Measurements from ENCODE around the gene ZNF311. TPM values are rescaled to one million over a fixed set of nuclear protein-coding genes. Genes with fewer than 3 reads are reported as not detected.

Gene ZNF311
- total RNA-seq, 2 experiments from 2014 or later = 0.57 to 0.69 TPM

DNA sequence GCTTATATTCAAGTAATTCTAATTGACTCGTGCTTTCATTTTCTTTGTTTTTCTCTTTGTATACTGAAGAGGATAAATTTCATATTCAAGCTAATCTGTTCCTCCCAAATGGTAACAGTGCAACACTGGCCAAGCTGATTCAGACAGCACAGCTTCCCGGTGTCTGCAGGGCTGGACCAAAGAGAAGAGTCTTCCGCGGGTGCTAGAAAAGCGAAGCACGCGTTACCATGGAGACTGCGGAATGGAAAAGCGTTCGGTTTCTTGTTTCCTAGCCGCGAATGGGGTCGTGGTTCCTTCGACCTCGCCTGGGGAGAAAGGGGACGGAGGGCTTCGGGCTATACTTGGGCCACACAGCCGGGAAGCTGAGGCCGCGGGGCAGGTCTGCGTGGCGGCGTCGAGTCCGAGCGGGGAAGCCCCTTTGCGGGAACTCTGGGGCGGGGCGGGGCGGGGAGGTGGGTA is 6.2 kb upstream of the ZNF311 start:
- Mint-ChIP-seq H3K4me1 (ENCODE audit: low read depth) (peaks cover 9% of the 10 kb centered on the region), H3K36me3 (ENCODE audit: low read depth) (no peaks in the 10 kb centered on the region), H3K9me3 (no peaks in the 10 kb centered on the region), H3K4me3 (peak overlapping the region; percentile 87), H3K27ac (peak overlapping the region; percentile 21), H3K27me3 (ENCODE audit: low read depth) (peaks cover 11% of the 10 kb centered on the region)
- intact Hi-C loops (cut with micrococcal nuclease) = no loop called here
- DNase-seq = peak; percentile 65
- CTCF ChIA-PET = interaction anchor here (0.9 to 3.1 kb wide), 2 partner anchors 9 to 174 kb away, joined by 3 to 13 read pairs; no protein-coding TSS in a partner anchor

DNA sequence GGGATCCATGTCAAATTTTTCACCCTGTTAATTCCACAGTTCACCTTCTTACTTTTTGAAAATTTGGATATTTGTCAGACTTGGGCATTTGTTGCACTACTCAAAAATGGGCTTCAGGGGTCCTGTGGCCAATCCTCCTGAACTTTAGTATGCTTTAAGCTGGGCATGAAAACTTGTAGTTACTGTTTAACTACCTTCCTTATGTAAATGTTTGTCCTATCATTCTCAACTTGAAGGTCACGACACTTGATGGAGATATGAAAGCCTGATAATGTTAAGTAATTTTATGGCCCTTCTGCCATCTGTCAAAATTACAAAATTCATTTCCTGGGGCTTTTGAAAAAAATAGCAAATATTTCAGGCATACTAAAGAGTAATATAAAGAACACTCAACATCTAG is 4.2 kb upstream of the ZNF311 start:
- peaks cover 17% of the 10 kb centered on the region for H3K4me1 Mint-ChIP-seq (ENCODE audit: low read depth)
- H3K4me3 Mint-ChIP-seq = no peak overlapping the region
- H3K9me3 Mint-ChIP-seq = no peaks in the 10 kb centered on the region
- intact Hi-C loops (cut with micrococcal nuclease) = no loop called here
- CTCF ChIA-PET = interaction anchor here (3.1 kb wide), 1 partner anchor 172 kb away, joined by 13 read pairs; no protein-coding TSS in a partner anchor
- peaks cover 7% of the 10 kb centered on the region for H3K27me3 Mint-ChIP-seq (ENCODE audit: low read depth)
- DNase-seq = no peak
- H3K36me3 Mint-ChIP-seq (ENCODE audit: low read depth) = no peaks in the 10 kb centered on the region
- no peak overlapping the region for H3K27ac Mint-ChIP-seq

DNA sequence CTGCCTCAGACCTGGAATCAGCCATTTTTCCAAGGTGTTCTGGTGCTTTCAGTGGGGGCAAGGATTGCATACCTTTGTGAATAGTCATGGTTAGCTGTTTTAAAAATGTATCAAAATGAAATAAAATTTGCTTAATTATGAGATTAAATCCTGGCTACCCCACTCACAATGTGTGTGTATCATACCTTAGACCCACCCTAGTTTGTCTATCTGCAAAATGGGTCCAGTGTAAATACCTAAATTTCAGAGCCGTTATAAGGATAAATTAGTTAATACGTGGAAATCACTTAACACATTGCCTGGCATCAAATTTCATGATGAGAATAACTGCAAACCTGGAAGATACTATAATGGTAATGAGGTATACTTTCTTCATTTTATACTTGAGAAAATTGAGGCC is 3.0 kb upstream of the ZNF311 start:
- CTCF ChIA-PET = interaction anchor here (0.6 to 0.7 kb wide), 2 partner anchors 74 to 171 kb away, joined by 3 to 4 read pairs; no protein-coding TSS in a partner anchor
- H3K4me3 Mint-ChIP-seq = no peak overlapping the region
- H3K27me3 Mint-ChIP-seq (ENCODE audit: low read depth) = peaks cover 5% of the 10 kb centered on the region
- intact Hi-C loops (cut with micrococcal nuclease) = no loop called here
- DNase-seq = no peak
- H3K9me3 Mint-ChIP-seq = no peaks in the 10 kb centered on the region
- H3K36me3 Mint-ChIP-seq (ENCODE audit: low read depth) = no peaks in the 10 kb centered on the region
- H3K4me1 Mint-ChIP-seq (ENCODE audit: low read depth) = peaks cover 17% of the 10 kb centered on the region
- H3K27ac Mint-ChIP-seq = no peak overlapping the region

DNA sequence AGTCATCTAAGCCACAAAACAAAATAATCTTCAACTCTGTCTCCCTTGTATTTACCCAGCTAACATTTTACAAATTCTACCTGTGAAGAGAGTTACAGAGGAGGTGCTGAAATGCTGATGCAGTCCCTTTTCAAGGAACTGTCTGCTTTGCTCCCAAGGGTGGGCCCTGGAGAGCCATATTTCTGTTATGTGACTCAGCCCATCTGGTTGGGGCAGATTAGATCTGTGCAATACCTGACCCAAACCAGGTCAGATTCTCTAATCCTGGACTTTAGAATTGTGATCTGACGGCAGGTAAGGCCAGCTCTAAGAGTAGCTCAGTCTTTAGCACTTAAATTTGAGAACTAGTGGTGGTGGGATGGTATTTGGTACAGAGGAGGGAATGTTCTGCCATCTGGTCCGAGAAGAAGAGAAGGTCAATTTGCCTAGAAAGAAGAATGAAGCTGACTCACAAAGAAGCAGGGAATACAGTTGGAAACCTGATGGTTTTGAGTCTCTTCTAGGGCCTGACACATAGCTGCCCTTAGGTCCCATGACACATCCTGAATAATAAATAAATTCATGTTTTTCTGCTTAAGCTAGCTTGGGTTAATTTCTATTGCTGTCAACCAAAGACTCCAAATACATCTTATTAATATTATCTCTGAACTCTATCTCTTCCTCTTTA is 8.1 kb downstream of the ZNF311 start:
- intact Hi-C loops (cut with micrococcal nuclease) = no loop called here
- no peak overlapping the region for H3K27ac Mint-ChIP-seq
- no peaks in the 10 kb centered on the region for H3K9me3 Mint-ChIP-seq
- H3K4me3 Mint-ChIP-seq = no peak overlapping the region
- H3K36me3 Mint-ChIP-seq (ENCODE audit: low read depth) = peaks cover 4% of the 10 kb centered on the region
- DNase-seq = no peak
- H3K27me3 Mint-ChIP-seq (ENCODE audit: low read depth) = peaks cover 3% of the 10 kb centered on the region
- H3K4me1 Mint-ChIP-seq (ENCODE audit: low read depth) = no peaks in the 10 kb centered on the region
- CTCF ChIA-PET = no interaction called here

DNA sequence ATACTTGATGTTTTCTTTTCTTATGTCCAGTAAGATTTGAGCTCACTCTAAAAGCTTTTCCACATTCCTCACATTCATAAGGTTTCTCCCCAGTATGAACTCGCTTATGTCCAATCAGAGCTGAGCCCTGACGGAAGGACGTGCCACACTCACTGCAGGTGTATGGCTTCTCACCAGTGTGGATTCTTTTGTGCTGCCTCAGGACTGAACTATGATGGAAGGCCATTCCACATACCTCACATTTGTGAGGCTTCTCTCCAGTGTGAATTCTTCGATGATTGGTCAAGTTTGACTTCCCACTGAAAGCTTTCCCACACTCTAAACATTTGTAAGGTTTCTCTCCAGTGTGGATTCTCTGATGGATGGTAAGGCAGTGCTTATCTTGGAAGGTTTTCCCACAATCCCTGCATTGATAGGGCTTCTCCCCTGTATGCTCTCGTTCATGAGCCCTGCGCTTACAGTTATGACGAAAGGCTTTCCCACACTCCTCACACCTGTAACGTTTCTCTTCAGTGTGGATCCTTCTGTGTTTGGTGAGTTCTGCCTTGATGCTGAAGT is 9.9 kb downstream of the ZNF311 start:
- peaks cover 3% of the 10 kb centered on the region for H3K27me3 Mint-ChIP-seq (ENCODE audit: low read depth)
- H3K27ac Mint-ChIP-seq = no peak overlapping the region
- H3K4me1 Mint-ChIP-seq (ENCODE audit: low read depth) = no peaks in the 10 kb centered on the region
- CTCF ChIA-PET = no interaction called here
- H3K36me3 Mint-ChIP-seq (ENCODE audit: low read depth) = peaks cover 4% of the 10 kb centered on the region
- H3K9me3 Mint-ChIP-seq = no peaks in the 10 kb centered on the region
- intact Hi-C loops (cut with micrococcal nuclease) = no loop called here
- H3K4me3 Mint-ChIP-seq = no peak overlapping the region
- DNase-seq = no peak

DNA sequence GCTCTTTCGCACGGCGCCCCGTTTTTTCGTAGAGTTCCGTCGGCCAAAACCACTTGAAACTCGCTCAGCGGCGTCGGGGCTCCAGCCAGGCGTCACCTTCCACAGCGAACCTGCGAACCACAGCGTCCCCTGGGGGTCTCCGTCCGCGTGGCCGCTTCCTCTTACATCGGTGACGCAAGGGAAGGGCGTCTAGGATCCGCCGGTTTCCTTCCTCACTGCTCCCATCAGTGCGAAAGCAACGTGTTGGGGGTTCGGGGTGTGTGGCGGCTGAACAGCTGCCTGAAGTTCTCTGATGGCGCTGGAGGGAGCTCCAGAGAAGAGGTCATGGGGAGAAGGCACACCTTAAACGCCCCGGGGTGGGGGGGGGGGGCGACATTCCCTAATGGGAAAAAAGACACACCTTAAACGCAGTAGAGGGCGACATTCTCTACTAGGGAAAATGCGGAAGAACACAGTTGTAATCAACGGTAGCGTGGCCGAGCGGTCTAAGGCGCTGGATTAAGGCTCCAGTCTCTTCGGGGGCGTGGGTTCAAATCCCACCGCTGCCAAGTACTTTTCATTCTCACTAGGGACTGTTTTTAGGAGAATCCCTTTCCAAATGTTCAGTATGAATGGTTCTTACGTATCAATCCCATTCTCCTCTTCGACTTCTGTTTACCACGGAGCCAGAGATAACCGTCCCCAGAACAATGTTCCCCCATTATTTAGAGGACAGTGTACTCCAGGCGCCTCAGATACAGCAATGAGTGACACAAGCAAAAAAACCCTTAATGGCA is 16.4 kb downstream of the ZNF311 start:
- CTCF ChIA-PET = no interaction called here
- Mint-ChIP-seq H3K27me3 (ENCODE audit: low read depth) (peaks cover 18% of the 10 kb centered on the region), H3K36me3 (ENCODE audit: low read depth) (no peaks in the 10 kb centered on the region), H3K27ac (peak overlapping the region; percentile 50), H3K4me1 (ENCODE audit: low read depth) (peaks cover 21% of the 10 kb centered on the region), H3K9me3 (no peaks in the 10 kb centered on the region), H3K4me3 (peak overlapping the region; percentile 83)
- DNase-seq = peak; percentile 83
- intact Hi-C loops (cut with micrococcal nuclease) = loop anchor here (1.0 to 10.0 kb wide), 3 partner anchors 28 to 1514 kb away; partner anchors contain the start of gene ZNF184

DNA sequence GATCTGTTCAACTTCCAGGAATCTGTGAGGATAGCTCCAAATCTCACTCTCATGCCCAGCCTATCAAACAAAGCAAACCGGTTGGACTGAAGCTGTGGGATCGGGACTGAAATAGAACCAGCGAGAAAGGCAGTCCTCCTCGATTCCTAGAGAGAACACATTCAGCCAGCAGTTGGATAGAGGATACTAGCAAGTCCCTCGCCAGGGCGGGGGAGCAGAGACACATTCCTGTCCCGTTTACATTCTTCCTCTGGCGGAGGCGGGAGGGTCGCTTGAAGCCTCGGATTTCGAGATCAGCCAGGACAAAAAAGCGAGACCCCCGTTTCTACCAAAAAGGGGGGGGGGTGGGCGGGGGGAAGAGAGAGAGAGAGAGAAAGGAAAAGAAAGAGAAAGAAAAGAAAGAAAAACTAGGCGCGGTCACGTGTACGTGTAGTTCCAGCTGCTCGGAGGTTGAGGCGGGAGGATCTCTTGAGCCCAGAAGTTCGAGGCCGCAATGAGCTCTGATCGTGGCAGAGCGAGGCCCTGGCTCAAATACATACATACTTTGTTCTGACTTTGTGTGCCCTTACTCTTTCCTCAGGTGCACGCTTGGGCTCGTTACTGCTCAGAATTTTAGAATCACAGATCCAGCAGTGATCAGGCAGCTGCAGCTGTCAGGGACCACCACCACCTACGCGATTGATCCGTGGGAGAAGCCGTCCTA is 19.5 kb downstream of the ZNF311 start:
- peak; percentile 44 for DNase-seq
- Mint-ChIP-seq H3K9me3 (no peaks in the 10 kb centered on the region), H3K4me1 (ENCODE audit: low read depth) (peaks cover 41% of the 10 kb centered on the region), H3K36me3 (ENCODE audit: low read depth) (peaks cover 4% of the 10 kb centered on the region), H3K27me3 (ENCODE audit: low read depth) (peaks cover 20% of the 10 kb centered on the region), H3K27ac (no peak overlapping the region), H3K4me3 (peak overlapping the region; percentile 72)
- intact Hi-C loops (cut with micrococcal nuclease) = loop anchor here (10.0 kb wide), 1 partner anchor 1511 kb away; the partner anchor contains the start of gene ZNF184
- CTCF ChIA-PET = interaction anchor here (1.1 to 2.4 kb wide), 4 partner anchors 15 to 148 kb away, joined by 3 to 13 read pairs (median 4); no protein-coding TSS in a partner anchor

DNA sequence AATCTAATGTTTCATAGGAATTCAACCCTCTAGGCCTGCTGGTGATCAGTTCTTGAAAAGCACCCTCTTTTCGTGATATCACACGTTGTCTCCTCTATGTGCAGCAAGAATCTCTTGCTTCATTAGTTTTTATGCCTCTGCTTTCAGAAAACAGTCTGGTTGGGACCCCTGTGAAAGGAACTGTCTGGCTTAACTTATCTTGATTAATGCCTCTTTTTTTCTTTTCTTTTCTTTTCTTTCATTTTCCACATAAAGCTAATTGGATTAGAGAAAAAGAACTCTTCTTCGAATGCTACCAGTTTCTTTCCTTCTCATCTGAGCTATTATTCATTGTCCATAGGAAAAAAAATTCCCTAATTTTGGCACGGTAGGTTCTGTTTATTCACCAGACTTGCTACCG is 21.3 kb downstream of the ZNF311 start:
- Mint-ChIP-seq H3K4me1 (ENCODE audit: low read depth) (peaks cover 47% of the 10 kb centered on the region), H3K27ac (no peak overlapping the region), H3K36me3 (ENCODE audit: low read depth) (peaks cover 4% of the 10 kb centered on the region), H3K9me3 (no peaks in the 10 kb centered on the region), H3K4me3 (no peak overlapping the region), H3K27me3 (ENCODE audit: low read depth) (peaks cover 24% of the 10 kb centered on the region)
- intact Hi-C loops (cut with micrococcal nuclease) = loop anchor here (2.0 to 10.0 kb wide), 2 partner anchors 21 to 1509 kb away; partner anchors contain the start of genes ZNF184 and ZNF311
- no peak for DNase-seq
- CTCF ChIA-PET = interaction anchor here (0.7 to 1.6 kb wide), 4 partner anchors 30 to 772 kb away, joined by 3 to 6 read pairs (median 4); no protein-coding TSS in a partner anchor

DNA sequence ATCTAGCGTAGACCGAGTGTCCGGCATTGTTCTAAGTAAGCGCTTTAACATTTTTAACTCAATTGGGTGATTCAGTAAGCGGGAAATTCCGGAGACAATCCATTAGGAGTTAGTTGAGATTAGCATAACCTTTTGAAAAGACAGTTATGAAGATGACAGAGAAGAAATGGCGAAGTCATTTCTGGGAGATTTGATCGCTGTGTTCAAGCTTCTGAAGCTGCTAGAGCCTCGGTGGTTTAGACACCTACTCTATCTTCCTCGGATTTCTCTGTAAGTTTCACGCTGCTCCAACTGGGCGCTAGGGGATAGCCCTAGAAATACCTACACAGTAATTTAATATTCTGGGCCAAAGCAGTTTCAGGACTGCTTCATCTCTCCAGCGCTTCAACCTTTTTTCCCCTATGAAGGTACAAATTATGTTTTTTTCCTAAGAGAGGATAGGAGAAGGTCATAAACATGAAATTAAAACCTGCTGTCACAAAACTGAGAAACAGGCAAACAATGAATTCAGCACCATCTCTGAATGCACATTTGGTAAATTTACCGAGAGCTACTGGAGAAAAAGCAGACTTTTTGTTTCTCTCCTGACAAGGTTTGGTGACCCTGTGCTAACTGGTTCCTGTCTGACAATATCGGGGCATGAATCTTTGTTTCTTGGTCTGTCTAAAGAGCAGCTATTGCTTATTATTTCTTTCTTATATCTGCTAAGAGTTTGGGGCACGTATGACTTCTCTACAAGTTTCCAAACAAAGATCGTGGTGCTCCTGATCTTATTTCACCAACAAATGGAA is 22.4 kb downstream of the ZNF311 start:
- Mint-ChIP-seq H3K27ac (no peak overlapping the region), H3K36me3 (ENCODE audit: low read depth) (peaks cover 4% of the 10 kb centered on the region), H3K4me1 (ENCODE audit: low read depth) (peaks cover 46% of the 10 kb centered on the region), H3K27me3 (ENCODE audit: low read depth) (peaks cover 26% of the 10 kb centered on the region), H3K4me3 (peak overlapping the region; percentile 88), H3K9me3 (no peaks in the 10 kb centered on the region)
- DNase-seq = peak; percentile 31
- CTCF ChIA-PET = interaction anchor here (0.6 to 1.7 kb wide), 5 partner anchors 31 to 146 kb away, joined by 3 to 7 read pairs (median 4); no protein-coding TSS in a partner anchor
- intact Hi-C loops (cut with micrococcal nuclease) = loop anchor here (1.0 to 10.0 kb wide), 4 partner anchors 22 to 1508 kb away; partner anchors contain the start of genes ZNF184 and ZNF311

DNA sequence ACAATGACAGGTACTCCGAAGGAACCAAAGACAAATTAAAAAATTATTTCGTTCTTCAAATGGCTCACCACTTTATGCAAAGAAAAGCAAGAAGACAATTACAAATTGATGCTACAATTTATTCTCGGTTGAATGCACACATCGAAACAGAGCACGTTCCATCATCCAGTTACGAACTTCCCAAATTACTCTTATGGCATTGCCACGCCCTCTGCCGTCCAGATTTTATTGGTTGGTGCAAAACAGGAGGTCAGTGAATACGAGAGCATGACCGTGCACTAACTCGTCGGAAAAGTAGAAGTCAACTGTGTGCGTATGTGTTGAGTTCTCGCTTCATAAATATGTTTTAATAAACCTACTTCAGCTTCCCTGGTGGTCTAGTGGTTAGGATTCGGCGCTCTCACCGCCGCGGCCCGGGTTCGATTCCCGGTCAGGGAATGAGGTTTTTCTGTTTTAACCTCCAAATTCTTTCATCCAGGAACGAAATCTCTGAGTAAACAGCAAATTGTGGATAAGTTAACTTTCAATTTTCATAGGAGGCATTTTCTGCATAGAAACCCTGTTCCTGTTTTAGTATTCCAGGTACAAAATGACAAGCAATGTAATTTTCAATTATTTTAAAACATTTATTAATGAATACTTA is 23.2 kb downstream of the ZNF311 start:
- H3K4me1 Mint-ChIP-seq (ENCODE audit: low read depth) = peaks cover 50% of the 10 kb centered on the region
- intact Hi-C loops (cut with micrococcal nuclease) = loop anchor here (1.0 to 10.0 kb wide), 9 partner anchors 23 to 1507 kb away; partner anchors contain the start of genes ZNF184 and ZNF311
- H3K27me3 Mint-ChIP-seq (ENCODE audit: low read depth) = peaks cover 29% of the 10 kb centered on the region
- H3K9me3 Mint-ChIP-seq = no peaks in the 10 kb centered on the region
- H3K36me3 Mint-ChIP-seq (ENCODE audit: low read depth) = peaks cover 4% of the 10 kb centered on the region
- peak overlapping the region; percentile 84 for H3K27ac Mint-ChIP-seq
- DNase-seq = peak; percentile 78
- CTCF ChIA-PET = interaction anchor here (0.6 to 1.7 kb wide), 2 partner anchors 45 to 144 kb away, joined by 4 to 7 read pairs; no protein-coding TSS in a partner anchor
- H3K4me3 Mint-ChIP-seq = peak overlapping the region; percentile 88

Measured in activated naive CD4-positive, alpha-beta T cell treated with anti-CD3 and anti-CD28 coated beads for 36 hours (primary cell).